ENCODE results near the gene C11orf24. TPM values are rescaled to one million over a fixed set of nuclear protein-coding genes. Genes with fewer than 3 reads are reported as not detected.

Gene C11orf24
- total and polyA plus RNA-seq, 9 of the 15 experiments (the other 6 are each of a cell fraction or from before 2014, with no cell fraction given), result 2.0 to 65.2 (median 32.5) TPM

DNA sequence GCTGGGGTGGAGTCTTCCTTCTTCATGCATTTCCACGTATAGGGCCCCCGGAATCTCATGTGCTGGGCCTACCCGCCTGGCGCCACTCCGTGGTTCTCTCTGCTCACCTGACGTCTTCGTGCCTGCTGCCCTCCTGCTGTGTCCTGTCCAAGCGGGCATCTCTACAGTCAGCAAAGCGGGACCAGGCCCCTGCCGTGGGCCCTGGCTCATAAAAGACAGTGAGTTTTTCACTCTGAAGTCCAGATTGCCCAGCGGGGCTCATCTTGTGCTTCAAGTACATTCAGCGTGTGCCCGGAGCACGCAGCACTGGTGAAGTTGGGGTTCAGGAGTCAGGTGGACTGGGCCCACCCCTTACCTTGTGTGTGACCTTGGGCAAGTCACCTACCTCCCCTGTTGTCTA lies 17.4 kb downstream of the C11orf24 start:
- ATAC-seq, result no peak

More for the DNA sequence above, 17.4 kb downstream of the C11orf24 start:
- Histone ChIP-seq H3K36me3 (ENCODE audit: control insufficient read depth, insufficient read depth, low read length) (no peaks in the 10 kb centered on the region), H3K4me3 (no peak overlapping the region), H3K27me3 (ENCODE audit: control insufficient read depth in 2 of 2, insufficient read depth in 2 of 2, low read length in 2 of 2) (no peaks in the 10 kb centered on the region), H2AFZ (ENCODE audit: low read depth, low read length) (no peak overlapping the region), H3K4me2 (ENCODE audit: insufficient read depth, low read length) (no peak overlapping the region), H3K9me3 (replicated peaks; ENCODE audit: control insufficient read depth, insufficient read depth, low read depth, low read length) (peaks cover 2% of the 10 kb centered on the region), H3K79me2 (ENCODE audit: control insufficient read depth, insufficient read depth, low read length) (no peaks in the 10 kb centered on the region), H3K9me1 (ENCODE audit: control insufficient read depth, insufficient read depth, low read length) (no peaks in the 10 kb centered on the region), H3K9ac (ENCODE audit: insufficient read depth in 1 of 2, low read depth in 2 of 2, low read length in 2 of 2) (peak overlapping the region in 1 of 2 experiments; percentile 20; a peak in 1 of 4 replicates), H3K27ac (ENCODE audit: extremely low read depth, low read depth, low read length) (no peak overlapping the region), H4K20me1 (replicated peaks; ENCODE audit: control insufficient read depth, insufficient read depth, low read length) (no peaks in the 10 kb centered on the region), H3K4me1 (replicated peaks in 1 of 2; ENCODE audit: control insufficient read depth in 2 of 2, insufficient read depth in 2 of 2, low read length in 2 of 2) (peaks cover 9 to 15% of the 10 kb centered on the region in 2 experiments; a peak in 4 of 5 replicates)
- DNase-seq (ENCODE audit: extremely low read depth in 1 of 4, low spot score in 3 of 4) (no peak), FAIRE-seq (no peak)
- 62% methylated on average over 10 of the region's 14 CpGs for WGBS (ENCODE audit: insufficient coverage, low coverage, missing lambda C conversion rate)
- CTCF ChIA-PET (ENCODE audit: low intra/inter-chr PET ratio), result no interaction called here
- POLR2A ChIA-PET, result interaction anchor here (0.6 kb wide), 1 partner anchor 216 kb away, joined by 4 read pairs; no protein-coding TSS in a partner anchor
- BruUV-seq (replicated peaks), result no TSS peak
- no peak for TF ChIP-seq ZNF263 (CRISPR knock-in tag; IDR thresholded peaks at IDR 0.05; ENCODE audit: borderline replicate concordance)
- no peak for TF ChIP-seq SMAD3 (CRISPR knock-in tag; conservative IDR thresholded peaks at IDR 0.05)
- TF ChIP-seq ZNF121 (CRISPR knock-in tag; conservative IDR thresholded peaks at IDR 0.05), result no peak
- TF ChIP-seq ZNF717 (CRISPR knock-in tag; IDR thresholded peaks at IDR 0.05), result no peak
- TF ChIP-seq HNRNPH1 (optimal IDR thresholded peaks at IDR 0.05; ENCODE audit: low read depth, low read length), result no peak
- TF ChIP-seq ESRRB (CRISPR knock-in tag; IDR thresholded peaks at IDR 0.05; ENCODE audit: borderline replicate concordance), result no peak
- TF ChIP-seq ZKSCAN8 (CRISPR knock-in tag; IDR thresholded peaks at IDR 0.05), result no peak
- no peak for TF ChIP-seq TEAD1 (CRISPR knock-in tag; IDR thresholded peaks at IDR 0.05)
- TF ChIP-seq SIN3B (IDR thresholded peaks at IDR 0.05; ENCODE audit: low read depth), result no peak
- no peak for TF ChIP-seq MEIS2 (IDR thresholded peaks at IDR 0.05; ENCODE audit: partially characterized antibody)
- no peak for TF ChIP-seq CCAR2 (IDR thresholded peaks at IDR 0.05; ENCODE audit: low read depth, low read length)
- TF ChIP-seq ZNF134 (CRISPR knock-in tag; conservative IDR thresholded peaks at IDR 0.05), result no peak
- no peak for TF ChIP-seq HNRNPL (IDR thresholded peaks at IDR 0.05; ENCODE audit: low read depth, low read length)
- TF ChIP-seq FOXM1 (IDR thresholded peaks at IDR 0.05; ENCODE audit: low read depth), result no peak
- TF ChIP-seq FOXM1 (CRISPR knock-in tag; IDR thresholded peaks at IDR 0.05; ENCODE audit: low read depth), result no peak
- TF ChIP-seq, protein P1, sequence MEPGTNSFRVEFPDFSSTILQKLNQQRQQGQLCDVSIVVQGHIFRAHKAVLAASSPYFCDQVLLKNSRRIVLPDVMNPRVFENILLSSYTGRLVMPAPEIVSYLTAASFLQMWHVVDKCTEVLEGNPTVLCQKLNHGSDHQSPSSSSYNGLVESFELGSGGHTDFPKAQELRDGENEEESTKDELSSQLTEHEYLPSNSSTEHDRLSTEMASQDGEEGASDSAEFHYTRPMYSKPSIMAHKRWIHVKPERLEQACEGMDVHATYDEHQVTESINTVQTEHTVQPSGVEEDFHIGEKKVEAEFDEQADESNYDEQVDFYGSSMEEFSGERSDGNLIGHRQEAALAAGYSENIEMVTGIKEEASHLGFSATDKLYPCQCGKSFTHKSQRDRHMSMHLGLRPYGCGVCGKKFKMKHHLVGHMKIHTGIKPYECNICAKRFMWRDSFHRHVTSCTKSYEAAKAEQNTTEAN (CRISPR knock-in tag; IDR thresholded peaks at IDR 0.05), result no peak
- TF ChIP-seq SAP30 (IDR thresholded peaks at IDR 0.05; ENCODE audit: borderline replicate concordance, insufficient read depth, low read depth, low read length, poor library complexity, severe bottlenecking), result no peak
- intact Hi-C loops (cut with micrococcal nuclease), result no loop called here
- in situ Hi-C loops (cut with MboI), result loop anchor here (10.0 kb wide), 1 partner anchor 190 kb away; no protein-coding TSS in a partner anchor
